ENCODE measurements around the gene C16orf74. TPM values are rescaled to one million over a fixed set of nuclear protein-coding genes. Genes with fewer than 3 reads are reported as not detected.
A peak's percentile ranks its signal among the peaks of the same experiment; 100 is the strongest.

Gene C16orf74
- total RNA-seq, 1 donor from 2014 or later = 4.7 TPM

- Histone ChIP-seq H3K4me3 (ENCODE audit: insufficient read depth, low read depth, low read length) (no peak overlapping the region), H4K20me1 (ENCODE audit: insufficient read depth, low read length) (peaks cover 28% of the 10 kb centered on the region), H3K9me3 (ENCODE audit: insufficient read depth, low read depth, low read length) (no peaks in the 10 kb centered on the region), H3K4me2 (ENCODE audit: low read length) (no peak overlapping the region), H3K4me1 (ENCODE audit: insufficient read depth, low read length) (peaks cover 13% of the 10 kb centered on the region), H3K36me3 (ENCODE audit: insufficient read depth, low read length) (no peaks in the 10 kb centered on the region), H3K27ac (ENCODE audit: low read depth, low read length) (no peak overlapping the region), H3K27me3 (ENCODE audit: insufficient read depth, low read length) (no peaks in the 10 kb centered on the region), H3K79me2 (ENCODE audit: insufficient read depth, low read length) (no peaks in the 10 kb centered on the region), H3K9ac (ENCODE audit: low read length) (no peak overlapping the region), H2AFZ (ENCODE audit: low read depth, low read length) (no peak overlapping the region)
- Mint-ChIP-seq H3K36me3 (ENCODE audit: low read depth, unreplicated experiment) (no peaks in the 10 kb centered on the region), H3K27ac (ENCODE audit: unreplicated experiment) (no peak overlapping the region), H3K9me3 (ENCODE audit: unreplicated experiment) (no peaks in the 10 kb centered on the region), H3K4me1 (ENCODE audit: low read depth, unreplicated experiment) (peaks cover 7% of the 10 kb centered on the region), H3K4me3 (ENCODE audit: unreplicated experiment) (no peak overlapping the region), H3K27me3 (ENCODE audit: low read depth, unreplicated experiment) (peaks cover 15% of the 10 kb centered on the region)
- TF ChIP-seq EZH2 (IDR thresholded peaks at IDR 0.05; ENCODE audit: insufficient read depth, low read length) = no peak
- TF ChIP-seq CTCF (IDR thresholded peaks at IDR 0.05; ENCODE audit: insufficient read depth, low read depth, low read length) = no peak
- FAIRE-seq (no peak), DNase-seq (ENCODE audit: low read depth) (no peak)
Measured at GRCh38 chr16:85719605-85720301, 31.1 kb downstream of the C16orf74 start.

DNA sequence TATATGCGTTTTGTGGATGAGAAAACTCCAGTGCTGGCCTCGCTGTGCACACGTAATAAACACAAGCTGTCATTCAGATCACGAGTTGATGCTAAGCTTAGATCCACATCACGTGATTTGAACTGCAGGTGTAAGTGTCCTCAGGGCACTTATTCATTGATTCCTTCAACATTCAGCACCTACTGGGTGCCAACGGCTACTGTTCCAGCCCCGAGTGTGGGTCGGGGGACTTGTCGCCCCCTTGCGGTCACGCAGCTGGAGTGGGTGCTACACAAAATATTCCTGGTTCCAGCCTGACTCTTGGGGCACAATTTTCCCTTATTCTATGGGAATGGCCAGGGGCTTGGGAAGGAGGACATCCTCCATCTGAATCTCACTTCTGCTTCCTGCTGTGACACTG lies 32.2 kb downstream of the C16orf74 start:
- Histone ChIP-seq H3K9ac (ENCODE audit: low read length) (no peak overlapping the region), H2AFZ (ENCODE audit: low read depth, low read length) (no peak overlapping the region), H3K4me3 (ENCODE audit: insufficient read depth, low read depth, low read length) (no peak overlapping the region), H3K36me3 (ENCODE audit: insufficient read depth, low read length) (no peaks in the 10 kb centered on the region), H3K4me2 (ENCODE audit: low read length) (no peak overlapping the region), H3K4me1 (ENCODE audit: insufficient read depth, low read length) (peaks cover 13% of the 10 kb centered on the region), H3K79me2 (ENCODE audit: insufficient read depth, low read length) (no peaks in the 10 kb centered on the region), H3K27ac (ENCODE audit: low read depth, low read length) (no peak overlapping the region), H3K27me3 (ENCODE audit: insufficient read depth, low read length) (no peaks in the 10 kb centered on the region), H3K9me3 (ENCODE audit: insufficient read depth, low read depth, low read length) (no peaks in the 10 kb centered on the region), H4K20me1 (ENCODE audit: insufficient read depth, low read length) (peaks cover 28% of the 10 kb centered on the region)
- Mint-ChIP-seq H3K27ac (ENCODE audit: unreplicated experiment) (no peak overlapping the region), H3K9me3 (ENCODE audit: unreplicated experiment) (no peaks in the 10 kb centered on the region), H3K4me1 (ENCODE audit: low read depth, unreplicated experiment) (peaks cover 7% of the 10 kb centered on the region), H3K27me3 (ENCODE audit: low read depth, unreplicated experiment) (peaks cover 9% of the 10 kb centered on the region), H3K36me3 (ENCODE audit: low read depth, unreplicated experiment) (no peaks in the 10 kb centered on the region), H3K4me3 (ENCODE audit: unreplicated experiment) (no peak overlapping the region)
- FAIRE-seq (no peak), DNase-seq (ENCODE audit: low read depth) (no peak)
- TF ChIP-seq CTCF (IDR thresholded peaks at IDR 0.05; ENCODE audit: insufficient read depth, low read depth, low read length) (peak; percentile 45), EZH2 (IDR thresholded peaks at IDR 0.05; ENCODE audit: insufficient read depth, low read length) (no peak)

GRCh38 chr16:85718153-85718477 lies 32.8 kb downstream of the C16orf74 start:
- Histone ChIP-seq H3K36me3 (ENCODE audit: insufficient read depth, low read length) (no peaks in the 10 kb centered on the region), H3K9me3 (ENCODE audit: insufficient read depth, low read depth, low read length) (no peaks in the 10 kb centered on the region), H3K27ac (ENCODE audit: low read depth, low read length) (no peak overlapping the region), H3K4me1 (ENCODE audit: insufficient read depth, low read length) (peaks cover 13% of the 10 kb centered on the region), H3K4me3 (ENCODE audit: insufficient read depth, low read depth, low read length) (no peak overlapping the region), H2AFZ (ENCODE audit: low read depth, low read length) (no peak overlapping the region), H3K79me2 (ENCODE audit: insufficient read depth, low read length) (no peaks in the 10 kb centered on the region), H3K9ac (ENCODE audit: low read length) (no peak overlapping the region), H3K4me2 (ENCODE audit: low read length) (no peak overlapping the region), H3K27me3 (ENCODE audit: insufficient read depth, low read length) (no peaks in the 10 kb centered on the region), H4K20me1 (ENCODE audit: insufficient read depth, low read length) (peaks cover 28% of the 10 kb centered on the region)
- Mint-ChIP-seq H3K36me3 (ENCODE audit: low read depth, unreplicated experiment) (no peaks in the 10 kb centered on the region), H3K27ac (ENCODE audit: unreplicated experiment) (peak overlapping the region; percentile 53), H3K4me1 (ENCODE audit: low read depth, unreplicated experiment) (peaks cover 7% of the 10 kb centered on the region), H3K9me3 (ENCODE audit: unreplicated experiment) (no peaks in the 10 kb centered on the region), H3K4me3 (ENCODE audit: unreplicated experiment) (no peak overlapping the region), H3K27me3 (ENCODE audit: low read depth, unreplicated experiment) (peaks cover 11% of the 10 kb centered on the region)
- no peak for FAIRE-seq
- no peak for DNase-seq (ENCODE audit: low read depth)
- TF ChIP-seq EZH2 (IDR thresholded peaks at IDR 0.05; ENCODE audit: insufficient read depth, low read length) = no peak
- TF ChIP-seq CTCF (IDR thresholded peaks at IDR 0.05; ENCODE audit: insufficient read depth, low read depth, low read length) = no peak
